Measurements from ENCODE around the gene PDE11A. TPM values are rescaled to one million over a fixed set of nuclear protein-coding genes. Genes with fewer than 3 reads are reported as not detected.

The PDE11A gene
- total and polyA plus RNA-seq, 2 of the 8 experiments (the other 6 are each of a cell fraction or from before 2014, with no cell fraction given) = 0.19 to 0.23 TPM

DNA sequence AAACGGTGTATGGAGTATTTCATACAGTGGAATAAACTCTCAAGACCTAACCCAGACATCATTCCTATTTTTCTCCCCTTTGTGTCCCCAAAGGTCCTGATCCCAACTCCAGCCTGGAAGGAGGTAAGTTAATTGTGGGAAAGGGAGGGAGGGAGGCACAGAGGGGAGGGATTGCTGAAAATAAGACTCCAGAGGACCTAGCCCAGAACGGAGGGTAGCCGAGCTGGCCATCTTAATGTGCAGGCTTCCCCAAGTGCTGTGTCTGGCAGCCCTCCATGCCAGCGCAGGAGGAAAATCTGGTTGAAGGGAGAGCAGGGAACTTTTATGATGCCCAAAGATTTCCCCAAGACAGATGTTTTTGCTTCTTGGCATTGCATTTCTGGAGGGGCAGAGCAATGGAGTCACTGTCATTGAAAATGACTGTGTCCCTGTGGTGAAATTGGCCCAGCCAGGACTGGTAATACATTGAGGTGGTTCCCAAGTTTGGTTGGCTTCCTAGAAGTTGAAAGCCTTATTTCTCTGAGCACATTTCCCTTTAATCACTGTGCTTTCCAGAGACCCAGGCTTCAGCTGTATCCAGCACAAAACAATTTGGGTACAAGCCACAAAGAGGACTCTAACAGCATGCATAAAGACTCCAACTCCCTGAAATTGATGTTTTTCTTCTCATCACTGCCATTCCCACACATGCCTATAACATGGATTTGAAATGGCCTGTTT, 477.3 kb downstream of the PDE11A start:
- Histone ChIP-seq H3K23ac (ENCODE audit: insufficient read length) (no peak overlapping the region), H2BK20ac (ENCODE audit: low read length) (no peak overlapping the region), H3K27me3 (replicated peaks in 1 of 4; ENCODE audit: control insufficient read depth in 3 of 4, extremely low read depth in 1 of 4, insufficient read depth in 3 of 4, low read length in 3 of 4) (no peaks in the 10 kb centered on the region), H3K79me1 (ENCODE audit: low read depth, low read length) (no peaks in the 10 kb centered on the region), H2AFZ (ENCODE audit: low read length) (no peak overlapping the region; the same call in 1 of the 2 replicates), H3K4me2 (ENCODE audit: insufficient read depth in 1 of 2, low read depth in 2 of 2, low read length in 2 of 2) (no peak overlapping the region), H3K18ac (ENCODE audit: extremely low read depth, low read length) (no peak overlapping the region), H3K36me3 (ENCODE audit: control insufficient read depth in 2 of 4, insufficient read depth in 4 of 4, low read length in 3 of 4) (no peaks in the 10 kb centered on the region), H2BK12ac (ENCODE audit: low read depth, low read length) (no peak overlapping the region), H4K5ac (ENCODE audit: insufficient read length, low read depth, low read length) (no peak overlapping the region), H3K4me1 (replicated peaks in 1 of 4; ENCODE audit: control insufficient read depth in 3 of 4, insufficient read depth in 4 of 4, low read length in 3 of 4) (peaks cover 2 to 11% (median 4%) of the 10 kb centered on the region in 4 experiments; a peak in 6 of 7 replicates), H3K4ac (replicated peaks; ENCODE audit: insufficient read length, low read depth, low read length) (no peak overlapping the region), H2AK5ac (ENCODE audit: low read depth, low read length) (no peak overlapping the region), H3K23me2 (ENCODE audit: low read depth, low read length) (no peaks in the 10 kb centered on the region), H2BK5ac (ENCODE audit: low read depth, low read length) (no peak overlapping the region), H3K14ac (ENCODE audit: insufficient read length) (no peak overlapping the region), H3K27ac (ENCODE audit: low read depth, low read length) (no peak overlapping the region), H4K91ac (replicated peaks; ENCODE audit: insufficient read length, low read length) (no peak overlapping the region), H4K20me1 (replicated peaks in 1 of 2; ENCODE audit: control insufficient read depth in 1 of 2, insufficient read depth in 2 of 2, low read length in 2 of 2) (no peaks in the 10 kb centered on the region), H3K9ac (replicated peaks in 1 of 4; ENCODE audit: extremely low read depth in 1 of 4, low read depth in 3 of 4, low read length in 3 of 4) (no peak overlapping the region), H3K56ac (replicated peaks; ENCODE audit: insufficient read length, low read depth, low read length) (no peak overlapping the region), H3K9me3 (ENCODE audit: insufficient read depth in 2 of 2, low read depth in 1 of 2, low read length in 1 of 2) (no peaks in the 10 kb centered on the region; a peak in 1 of 4 replicates), H3K79me2 (ENCODE audit: control insufficient read depth in 1 of 2, insufficient read depth in 2 of 2, low read length in 2 of 2) (no peaks in the 10 kb centered on the region), H2BK120ac (replicated peaks; ENCODE audit: low read depth, low read length) (no peak overlapping the region), H3K4me3 (ENCODE audit: extremely low read depth in 1 of 4, insufficient read depth in 2 of 4, low read depth in 3 of 4, low read length in 4 of 4) (no peak overlapping the region), H4K8ac (ENCODE audit: extremely low read depth, insufficient read depth, low read length) (no peak overlapping the region), H2BK15ac (ENCODE audit: low read length) (no peak overlapping the region; the same call in 1 of the 2 replicates)
- 92% methylated on average over 4 of the region's 4 CpGs; no CpG with 5 or more reads in 1 of the 2 experiments for WGBS, 2 experiments (ENCODE audit: extremely low coverage in 1 of 2, insufficient coverage in 1 of 2, insufficient read length in 1 of 2, insufficient replicate concordance in 2 of 2, low coverage in 1 of 2, low lambda C conversion rate in 2 of 2, missing lambda C conversion rate in 1 of 2)
- ChIA-PET CTCF (ENCODE audit: partially characterized antibody) (interaction anchor here (1.5 to 3.8 kb wide), 2 partner anchors 9 kb away, joined by 3 to 15 read pairs; no protein-coding TSS in a partner anchor), POLR2A (ENCODE audit: partially characterized antibody) (no interaction called here)
- TF ChIP-seq SIRT6 (IDR thresholded peaks at IDR 0.05; ENCODE audit: low read length) = no peak
- TF ChIP-seq RBBP5 (IDR thresholded peaks at IDR 0.05; ENCODE audit: borderline replicate concordance, low read depth, low read length) = no peak
- no peak for TF ChIP-seq HDAC2 (IDR thresholded peaks at IDR 0.05; ENCODE audit: borderline replicate concordance in 1 of 2, low read depth in 2 of 2, low read length in 2 of 2)
- TF ChIP-seq, protein P1, sequence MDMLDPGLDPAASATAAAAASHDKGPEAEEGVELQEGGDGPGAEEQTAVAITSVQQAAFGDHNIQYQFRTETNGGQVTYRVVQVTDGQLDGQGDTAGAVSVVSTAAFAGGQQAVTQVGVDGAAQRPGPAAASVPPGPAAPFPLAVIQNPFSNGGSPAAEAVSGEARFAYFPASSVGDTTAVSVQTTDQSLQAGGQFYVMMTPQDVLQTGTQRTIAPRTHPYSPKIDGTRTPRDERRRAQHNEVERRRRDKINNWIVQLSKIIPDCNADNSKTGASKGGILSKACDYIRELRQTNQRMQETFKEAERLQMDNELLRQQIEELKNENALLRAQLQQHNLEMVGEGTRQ (IDR thresholded peaks at IDR 0.05; ENCODE audit: low read length) = no peak
- TF ChIP-seq SUZ12 (IDR thresholded peaks at IDR 0.05; ENCODE audit: low read length) = no peak
- TF ChIP-seq SIX5 (IDR thresholded peaks at IDR 0.05; ENCODE audit: low read depth, low read length) = no peak
- no peak for TF ChIP-seq EZH2 (IDR thresholded peaks at IDR 0.05; ENCODE audit: low read depth, low read length, severe bottlenecking)
- DNase-seq (ENCODE audit: low read depth in 1 of 2, low spot score in 2 of 2) (no peak), FAIRE-seq (no peak)

Data from H1 (cell line).